ENCODE results near the gene NDUFC1. TPM values are rescaled to one million over a fixed set of nuclear protein-coding genes. Genes with fewer than 3 reads are reported as not detected.

Gene NDUFC1
- total and polyA plus RNA-seq, 4 donors, result 12.4 to 192 (median 50.8) TPM

GRCh38 chr4:139329665-139330200, 27.5 kb upstream of the NDUFC1 start:
- no peaks in the 10 kb centered on the region for H3K36me3 ChIP-seq (ENCODE audit: control insufficient read depth in 4 of 4, insufficient read depth in 3 of 4, low read depth in 1 of 4, low read length in 3 of 4)

More at GRCh38 chr4:139329665-139330200, 27.5 kb upstream of the NDUFC1 start:
- no peaks in the 10 kb centered on the region for H3K4me1 ChIP-seq (ENCODE audit: control insufficient read depth in 4 of 4, insufficient read depth in 4 of 4, low read length in 3 of 4)
- no peak overlapping the region for H3K4me3 ChIP-seq (ENCODE audit: low read depth in 1 of 3, low read length in 3 of 3)
- H3K9me3 ChIP-seq (ENCODE audit: control insufficient read depth in 4 of 4, low read length in 3 of 4), result no peaks in the 10 kb centered on the region
- no peak overlapping the region for H3K9ac ChIP-seq (ENCODE audit: low read depth in 1 of 2, low read length in 2 of 2)
- H3K27ac ChIP-seq (ENCODE audit: low read depth in 1 of 2, low read length in 2 of 2), result no peak overlapping the region
- H3K27me3 ChIP-seq (ENCODE audit: control insufficient read depth in 4 of 4, insufficient read depth in 4 of 4, low read length in 3 of 4), result no peaks in the 10 kb centered on the region
- TF ChIP-seq HNF4G (IDR thresholded peaks at IDR 0.05) (no peak), MAX (IDR thresholded peaks at IDR 0.05) (no peak), RXRA (IDR thresholded peaks at IDR 0.05) (no peak), GABPA (IDR thresholded peaks at IDR 0.05 in 1 of 2, conservative IDR thresholded peaks at IDR 0.05 in 1 of 2) (no peak), ZBTB33 (IDR thresholded peaks at IDR 0.05) (no peak), RAD21 (IDR thresholded peaks at IDR 0.05) (no peak), HNF4A (conservative IDR thresholded peaks at IDR 0.05) (no peak), REST (IDR thresholded peaks at IDR 0.05) (no peak), EGR1 (IDR thresholded peaks at IDR 0.05; ENCODE audit: low read depth in 2 of 2) (no peak), SP1 (IDR thresholded peaks at IDR 0.05) (no peak), JUND (IDR thresholded peaks at IDR 0.05) (no peak), YY1 (IDR thresholded peaks at IDR 0.05) (no peak), ATF3 (IDR thresholded peaks at IDR 0.05) (no peak), NR2F2 (IDR thresholded peaks at IDR 0.05) (no peak), CTCF (IDR thresholded peaks at IDR 0.05; ENCODE audit: low read depth, low read length, missing input control) (no peak), FOXA1 (IDR thresholded peaks at IDR 0.05) (no peak), TAF1 (conservative IDR thresholded peaks at IDR 0.05) (no peak)
- no peak for DNase-seq (ENCODE audit: low spot score)
- 88% methylated on average over 4 of the region's 4 CpGs for WGBS

Measured in liver (tissue), 9 donors.